GM12878 (cell line): ENCODE measurements around the gene BMERB1. TPM values are rescaled to one million over a fixed set of nuclear protein-coding genes. Genes with fewer than 3 reads are reported as not detected.

Experiments
- HCFC1 ChIP-seq: fragments of 150-350 bp; IDR thresholded peaks from 2 replicates; pipeline ENCODE4 v1.6.1; 2014; ENCODE audit warnings: low read length
- HDAC6 ChIP-seq: fragments of 200-600 bp; sonication (generic); IDR thresholded peaks from one replicate; pipeline ENCODE4 v1.8.0; 2017; ENCODE audit warnings: antibody characterized with exemption; ENCODE audit not compliant: unreplicated experiment
- MEF2A ChIP-seq: IDR thresholded peaks from 2 replicates; pipeline ENCODE4 v1.6.1; 2011; ENCODE audit warnings: low read depth, mild to moderate bottlenecking, low read length, moderate library complexity; ENCODE audit not compliant: insufficient read depth
- MEF2B ChIP-seq: fragments of 450-650 bp; IDR thresholded peaks from 2 replicates; pipeline ENCODE4 v1.6.1; 2018; ENCODE audit warnings: mild to moderate bottlenecking, moderate library complexity; ENCODE audit not compliant: partially characterized antibody, poor library complexity, severe bottlenecking
- MXI1 ChIP-seq: fragments of 150-350 bp; IDR thresholded peaks from 2 replicates; pipeline ENCODE4 v1.6.1; 2011; ENCODE audit warnings: low read depth, mild to moderate bottlenecking, inconsistent platforms, low read length, improper control_type of control experiment
- NFYA ChIP-seq: IDR thresholded peaks from 2 replicates; pipeline ENCODE4 v1.6.1; 2011; ENCODE audit warnings: low read depth, mild to moderate bottlenecking, low read length, improper control_type of control experiment, borderline replicate concordance
- PAX5 ChIP-seq: IDR thresholded peaks from 2 replicates; pipeline ENCODE4 v1.6.1; 2011; ENCODE audit warnings: low read depth, low read length, borderline replicate concordance
- POU2F2 ChIP-seq: IDR thresholded peaks from 3 replicates; pipeline ENCODE4 v1.6.1; 2011; ENCODE audit warnings: low read depth, mild to moderate bottlenecking, low read length, borderline replicate concordance
- STAT3 ChIP-seq: IDR thresholded peaks from 2 replicates; pipeline ENCODE4 v1.6.1; 2011; ENCODE audit warnings: low read depth, low read length, improper control_type of control experiment
- TBL1XR1 ChIP-seq: IDR thresholded peaks from 2 replicates; pipeline ENCODE4 v1.6.1; 2012; ENCODE audit warnings: low read depth, low read length, improper control_type of control experiment
- polyA plus RNA-seq, 11 experiments: library from polyadenylated mRNA; depleted of rRNA in 4 of 11; unstranded in 6 of 11; stranded (reverse) in 5 of 11; fragments of >200 nt; fragmentation: Nextera tagmentation in 4 of 11; fragmentation: Illumina TruSeq in 1 of 11; extraction: Ambion mirVana in 4 of 11; extraction: Trizol in 1 of 11; gene quantifications; 1 replicate in 1 of 11; 2 replicates in 10 of 11; pipeline versions ENCODE4 v1.2.1 to v1.2.3, GENCODE V29; 2011 to 2016; ENCODE audit warnings: inconsistent platforms in 2 of 11, missing spikeins in 2 of 11, low read depth in 1 of 11
- total RNA-seq, 4 experiments: library from RNA; depleted of rRNA in 3 of 4; stranded (reverse); fragments of >200 nt in 3 of 4; fragmentation: Illumina TruSeq in 1 of 4; extraction: Trizol in 1 of 4; gene quantifications; 2 replicates each; pipeline versions ENCODE4 v1.2.1 to v1.2.3, GENCODE V29; 2013 to 2021
- TF ChIP-seq, protein P1 (sequence below): IDR thresholded peaks from 2 replicates; pipeline ENCODE4 v1.6.1; 2012; ENCODE audit warnings: low read depth, low read length, improper control_type of control experiment
- TF ChIP-seq, protein P2 (sequence below): IDR thresholded peaks from 2 replicates; pipeline ENCODE4 v1.6.1; 2011; ENCODE audit warnings: mild to moderate bottlenecking, low read depth, low read length, moderate library complexity; ENCODE audit not compliant: insufficient replicate concordance
- TF ChIP-seq, protein P3 (sequence below): fragments of 450-650 bp; IDR thresholded peaks from 2 replicates; pipeline ENCODE4 v1.6.1; 2017; ENCODE audit warnings: low read depth, mild to moderate bottlenecking, moderate library complexity
- TF ChIP-seq, protein P4 (sequence below): fragments of 450-650 bp; IDR thresholded peaks from 2 replicates; pipeline ENCODE4 v1.6.1; 2016; ENCODE audit warnings: mild to moderate bottlenecking

The BMERB1 gene
- total and polyA plus RNA-seq, 10 of the 15 experiments (the other 5 are each of a cell fraction or from before 2014, with no cell fraction given) = 0.05 to 0.68 (median 0.34) TPM

DNA sequence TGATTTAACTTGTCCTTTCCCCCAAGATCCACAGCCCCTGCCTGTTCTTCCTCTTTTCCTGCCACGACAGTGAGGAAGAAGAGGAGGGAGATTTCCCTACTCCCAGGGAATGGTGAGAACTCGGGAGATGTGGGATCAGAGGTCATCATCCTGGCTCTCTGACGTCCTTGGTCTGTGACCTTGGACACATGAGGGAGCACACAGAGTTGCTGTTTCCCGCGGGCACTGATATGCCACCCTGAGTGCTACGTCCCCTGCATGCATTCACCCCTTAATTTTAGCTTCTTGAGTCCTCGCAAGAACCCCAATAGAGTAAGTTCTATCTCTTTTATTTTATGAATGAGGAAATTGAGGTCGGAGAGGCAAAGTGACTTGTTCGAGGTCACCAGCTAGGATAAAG lies 85.4 kb downstream of the BMERB1 start (continued):
- TF ChIP-seq, protein P1, sequence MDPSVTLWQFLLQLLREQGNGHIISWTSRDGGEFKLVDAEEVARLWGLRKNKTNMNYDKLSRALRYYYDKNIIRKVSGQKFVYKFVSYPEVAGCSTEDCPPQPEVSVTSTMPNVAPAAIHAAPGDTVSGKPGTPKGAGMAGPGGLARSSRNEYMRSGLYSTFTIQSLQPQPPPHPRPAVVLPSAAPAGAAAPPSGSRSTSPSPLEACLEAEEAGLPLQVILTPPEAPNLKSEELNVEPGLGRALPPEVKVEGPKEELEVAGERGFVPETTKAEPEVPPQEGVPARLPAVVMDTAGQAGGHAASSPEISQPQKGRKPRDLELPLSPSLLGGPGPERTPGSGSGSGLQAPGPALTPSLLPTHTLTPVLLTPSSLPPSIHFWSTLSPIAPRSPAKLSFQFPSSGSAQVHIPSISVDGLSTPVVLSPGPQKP = no peak
- TF ChIP-seq NFYA (no peak), MEF2B (no peak), MXI1 (no peak), MEF2A (no peak), HCFC1 (no peak), STAT3 (no peak), POU2F2 (no peak), HDAC6 (no peak), TBL1XR1 (no peak), PAX5 (no peak)
- TF ChIP-seq, protein P2, sequence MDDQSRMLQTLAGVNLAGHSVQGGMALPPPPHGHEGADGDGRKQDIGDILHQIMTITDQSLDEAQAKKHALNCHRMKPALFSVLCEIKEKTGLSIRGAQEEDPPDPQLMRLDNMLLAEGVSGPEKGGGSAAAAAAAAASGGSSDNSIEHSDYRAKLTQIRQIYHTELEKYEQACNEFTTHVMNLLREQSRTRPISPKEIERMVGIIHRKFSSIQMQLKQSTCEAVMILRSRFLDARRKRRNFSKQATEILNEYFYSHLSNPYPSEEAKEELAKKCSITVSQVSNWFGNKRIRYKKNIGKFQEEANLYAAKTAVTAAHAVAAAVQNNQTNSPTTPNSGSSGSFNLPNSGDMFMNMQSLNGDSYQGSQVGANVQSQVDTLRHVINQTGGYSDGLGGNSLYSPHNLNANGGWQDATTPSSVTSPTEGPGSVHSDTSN = no peak
- TF ChIP-seq, protein P3, sequence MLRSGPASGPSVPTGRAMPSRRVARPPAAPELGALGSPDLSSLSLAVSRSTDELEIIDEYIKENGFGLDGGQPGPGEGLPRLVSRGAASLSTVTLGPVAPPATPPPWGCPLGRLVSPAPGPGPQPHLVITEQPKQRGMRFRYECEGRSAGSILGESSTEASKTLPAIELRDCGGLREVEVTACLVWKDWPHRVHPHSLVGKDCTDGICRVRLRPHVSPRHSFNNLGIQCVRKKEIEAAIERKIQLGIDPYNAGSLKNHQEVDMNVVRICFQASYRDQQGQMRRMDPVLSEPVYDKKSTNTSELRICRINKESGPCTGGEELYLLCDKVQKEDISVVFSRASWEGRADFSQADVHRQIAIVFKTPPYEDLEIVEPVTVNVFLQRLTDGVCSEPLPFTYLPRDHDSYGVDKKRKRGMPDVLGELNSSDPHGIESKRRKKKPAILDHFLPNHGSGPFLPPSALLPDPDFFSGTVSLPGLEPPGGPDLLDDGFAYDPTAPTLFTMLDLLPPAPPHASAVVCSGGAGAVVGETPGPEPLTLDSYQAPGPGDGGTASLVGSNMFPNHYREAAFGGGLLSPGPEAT = no peak
- TF ChIP-seq, protein P4, sequence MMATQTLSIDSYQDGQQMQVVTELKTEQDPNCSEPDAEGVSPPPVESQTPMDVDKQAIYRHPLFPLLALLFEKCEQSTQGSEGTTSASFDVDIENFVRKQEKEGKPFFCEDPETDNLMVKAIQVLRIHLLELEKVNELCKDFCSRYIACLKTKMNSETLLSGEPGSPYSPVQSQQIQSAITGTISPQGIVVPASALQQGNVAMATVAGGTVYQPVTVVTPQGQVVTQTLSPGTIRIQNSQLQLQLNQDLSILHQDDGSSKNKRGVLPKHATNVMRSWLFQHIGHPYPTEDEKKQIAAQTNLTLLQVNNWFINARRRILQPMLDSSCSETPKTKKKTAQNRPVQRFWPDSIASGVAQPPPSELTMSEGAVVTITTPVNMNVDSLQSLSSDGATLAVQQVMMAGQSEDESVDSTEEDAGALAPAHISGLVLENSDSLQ = no peak
